Lower lobe of right lung (tissue), 2 donors: ENCODE measurements around the gene COG4. TPM values are rescaled to one million over a fixed set of nuclear protein-coding genes. Genes with fewer than 3 reads are reported as not detected.

Experiments used
- ATAC-seq, 2 donors: fragments of 200-7000 bp; cut with Tn5 transposase; one replicate each; pipeline ENCODE4 v1.9.1; 2020 to 2022; ENCODE audit warnings: mild to moderate bottlenecking in 2 of 2, moderate library complexity in 2 of 2
- DNase-seq: peaks from one replicate; pipeline ENCODE4 v3.0.0-alpha.2; 2020
- H3K27ac ChIP-seq: fragments of 200-600 bp; one replicate; pipeline ENCODE4 v1.8.0; 2022
- H3K27me3 ChIP-seq: fragments of 200-600 bp; one replicate; pipeline ENCODE4 v1.8.0; 2022; ENCODE audit warnings: low read depth
- H3K36me3 ChIP-seq: fragments of 200-600 bp; one replicate; pipeline ENCODE4 v1.8.0; 2022; ENCODE audit warnings: mild to moderate bottlenecking
- H3K4me1 ChIP-seq: fragments of 200-600 bp; one replicate; pipeline ENCODE4 v1.8.0; 2022
- H3K4me3 ChIP-seq: fragments of 200-600 bp; one replicate; pipeline ENCODE4 v1.8.0; 2022; ENCODE audit warnings: mild to moderate bottlenecking
- H3K9me3 ChIP-seq: fragments of 200-600 bp; one replicate; pipeline ENCODE4 v1.8.0; 2022
- intact Hi-C: fragments of 100-400 bp; cut with DNase I; formaldehyde crosslinking; loops from one replicate; pipeline ENCODE4 v1.11.0; 2022
- total RNA-seq: library from RNA; stranded (reverse); fragmentation: NEBNext Ultra II Directional; extraction: Animal tissue kit (Norgen Biotek cat#: 25700); gene quantifications from one replicate; pipeline ENCODE4 v1.2.1, GENCODE V29; 2021
- TF ChIP-seq, protein P1 (sequence below): fragments of 200-600 bp; IDR thresholded peaks from one replicate; pipeline ENCODE4 v1.8.0; 2022; ENCODE audit warnings: antibody characterized with exemption, mild to moderate bottlenecking
- donor health status: DM: no; HTN: yes; CAD: no; lungs with severe emphysema.

COG4 gene
- total RNA-seq, 1 donor from 2014 or later, result 62.0 TPM

DNA sequence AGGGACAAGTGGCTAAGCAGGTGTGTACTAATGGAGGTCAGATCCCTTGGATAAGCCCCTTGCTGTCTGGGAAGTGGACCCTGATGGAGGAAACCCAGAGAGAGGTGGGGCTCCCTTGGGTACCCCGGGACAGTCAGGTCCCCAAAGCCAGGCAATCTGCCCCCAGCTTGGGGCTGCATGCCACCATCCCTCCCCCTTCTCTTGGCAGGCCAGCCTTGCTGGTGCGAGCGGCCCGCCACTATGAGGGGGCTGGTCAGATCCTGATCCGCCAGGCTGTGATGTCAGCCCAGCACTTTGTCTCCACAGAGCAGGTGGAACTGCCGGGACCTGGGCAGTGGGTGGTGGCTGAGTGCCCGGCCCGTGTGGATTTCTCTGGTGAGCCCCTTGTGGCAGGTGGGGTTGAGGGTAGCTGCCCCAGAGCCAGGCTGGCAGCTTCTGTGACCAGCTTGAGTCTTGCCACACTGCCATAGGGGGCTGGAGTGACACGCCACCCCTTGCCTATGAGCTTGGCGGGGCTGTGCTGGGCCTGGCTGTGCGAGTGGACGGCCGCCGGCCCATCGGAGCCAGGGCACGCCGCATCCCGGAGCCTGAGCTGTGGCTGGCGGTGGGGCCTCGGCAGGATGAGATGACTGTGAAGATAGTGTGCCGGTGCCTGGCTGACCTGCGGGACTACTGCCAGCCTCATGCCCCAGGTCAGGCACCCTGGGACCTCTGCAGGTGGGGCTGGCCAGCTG is 48.9 kb downstream of the COG4 start:
- H3K36me3 ChIP-seq, result peaks cover 54% of the 10 kb centered on the region
- H3K27me3 ChIP-seq, result no peaks in the 10 kb centered on the region

DNA sequence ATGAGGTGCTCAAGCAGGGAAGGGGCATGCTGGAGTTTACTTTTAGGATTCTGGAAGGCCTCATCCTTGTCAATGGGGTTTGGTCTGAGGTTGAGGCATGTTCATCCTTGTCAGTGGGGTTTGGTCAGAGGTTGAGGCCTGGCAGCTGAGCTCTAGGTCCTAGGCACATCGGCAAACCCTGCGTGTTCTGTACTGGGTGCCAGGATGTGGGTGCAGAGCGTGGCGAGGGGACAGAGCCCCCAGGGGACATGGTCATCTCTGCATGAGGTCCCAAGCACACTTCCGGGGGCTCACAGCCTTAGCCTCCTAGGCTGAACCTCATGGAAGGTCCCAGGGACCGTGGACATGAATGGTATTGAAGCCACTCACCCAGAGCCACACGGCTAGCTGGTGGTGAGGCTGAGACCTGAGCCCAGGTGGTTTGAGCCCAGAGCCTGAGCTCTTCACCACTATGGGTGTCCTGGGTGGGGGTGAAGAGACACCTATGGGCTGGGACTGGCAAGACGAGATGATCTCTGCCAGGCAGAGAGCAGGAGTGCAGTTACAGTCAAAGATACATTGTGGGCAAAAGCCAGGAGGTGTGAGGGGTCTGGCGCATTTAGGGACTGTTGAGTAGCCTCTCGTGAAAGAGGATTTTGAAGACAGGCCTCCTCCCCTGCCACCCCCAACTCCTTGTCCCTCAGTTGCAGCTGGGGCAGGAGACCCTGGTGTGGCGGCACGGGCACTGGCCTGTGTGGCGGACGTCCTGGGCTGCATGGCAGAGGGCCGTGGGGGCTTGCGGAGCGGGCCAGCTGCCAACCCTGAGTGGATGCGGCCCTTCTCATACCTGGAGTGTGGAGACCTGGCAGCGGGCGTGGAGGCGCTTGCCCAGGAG is 49.7 kb downstream of the COG4 start:
- Histone ChIP-seq H3K27me3 (no peaks in the 10 kb centered on the region), H3K4me1 (peaks cover 12% of the 10 kb centered on the region), H3K27ac (no peak overlapping the region), H3K9me3 (no peaks in the 10 kb centered on the region), H3K4me3 (no peak overlapping the region), H3K36me3 (peaks cover 46% of the 10 kb centered on the region)
- DNase-seq, result no peak
- intact Hi-C loops, result no loop called here
- ATAC-seq, result no peak
- TF ChIP-seq, protein P1, sequence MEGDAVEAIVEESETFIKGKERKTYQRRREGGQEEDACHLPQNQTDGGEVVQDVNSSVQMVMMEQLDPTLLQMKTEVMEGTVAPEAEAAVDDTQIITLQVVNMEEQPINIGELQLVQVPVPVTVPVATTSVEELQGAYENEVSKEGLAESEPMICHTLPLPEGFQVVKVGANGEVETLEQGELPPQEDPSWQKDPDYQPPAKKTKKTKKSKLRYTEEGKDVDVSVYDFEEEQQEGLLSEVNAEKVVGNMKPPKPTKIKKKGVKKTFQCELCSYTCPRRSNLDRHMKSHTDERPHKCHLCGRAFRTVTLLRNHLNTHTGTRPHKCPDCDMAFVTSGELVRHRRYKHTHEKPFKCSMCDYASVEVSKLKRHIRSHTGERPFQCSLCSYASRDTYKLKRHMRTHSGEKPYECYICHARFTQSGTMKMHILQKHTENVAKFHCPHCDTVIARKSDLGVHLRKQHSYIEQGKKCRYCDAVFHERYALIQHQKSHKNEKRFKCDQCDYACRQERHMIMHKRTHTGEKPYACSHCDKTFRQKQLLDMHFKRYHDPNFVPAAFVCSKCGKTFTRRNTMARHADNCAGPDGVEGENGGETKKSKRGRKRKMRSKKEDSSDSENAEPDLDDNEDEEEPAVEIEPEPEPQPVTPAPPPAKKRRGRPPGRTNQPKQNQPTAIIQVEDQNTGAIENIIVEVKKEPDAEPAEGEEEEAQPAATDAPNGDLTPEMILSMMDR, result no peak

More for the DNA sequence above, 48.9 kb downstream of the COG4 start:
- Histone ChIP-seq H3K9me3 (no peaks in the 10 kb centered on the region), H3K4me1 (peaks cover 20% of the 10 kb centered on the region), H3K27ac (no peak overlapping the region), H3K4me3 (no peak overlapping the region)
- TF ChIP-seq, protein P1, result no peak
- intact Hi-C loops, result no loop called here
- DNase-seq (no peak), ATAC-seq (no peak)

DNA sequence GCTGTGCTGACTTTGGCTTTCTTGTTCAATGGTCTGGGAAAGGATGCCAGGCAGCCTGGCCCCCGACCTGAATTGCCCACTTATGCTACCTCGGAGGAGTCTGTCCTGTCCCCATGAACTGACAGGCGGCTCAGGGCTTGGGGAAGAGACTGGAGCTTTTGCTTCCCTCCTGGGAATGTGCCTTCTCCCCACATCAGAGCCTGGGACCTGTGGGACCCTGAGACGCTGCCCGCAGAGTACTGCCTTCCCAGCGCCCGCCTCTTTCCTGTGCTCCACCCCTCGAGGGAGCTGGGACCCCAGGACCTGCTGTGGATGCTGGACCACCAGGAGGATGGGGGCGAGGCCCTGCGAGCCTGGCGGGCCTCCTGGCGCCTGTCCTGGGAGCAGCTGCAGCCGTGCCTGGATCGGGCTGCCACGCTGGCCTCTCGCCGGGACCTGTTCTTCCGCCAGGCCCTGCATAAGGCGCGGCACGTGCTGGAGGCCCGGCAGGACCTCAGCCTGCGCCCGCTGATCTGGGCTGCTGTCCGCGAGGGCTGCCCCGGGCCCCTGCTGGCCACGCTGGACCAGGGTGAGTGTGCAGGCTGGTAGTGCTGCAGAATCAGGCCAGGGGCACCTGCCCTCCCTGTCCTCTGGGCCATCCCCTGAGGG is 50.4 kb downstream of the COG4 start:
- ATAC-seq (no peak), DNase-seq (no peak)
- H3K4me1 ChIP-seq, result peaks cover 9% of the 10 kb centered on the region
- H3K9me3 ChIP-seq, result no peaks in the 10 kb centered on the region
- intact Hi-C loops, result no loop called here
- no peak overlapping the region for H3K27ac ChIP-seq
- TF ChIP-seq, protein P1, result no peak
- no peak overlapping the region for H3K4me3 ChIP-seq
- no peaks in the 10 kb centered on the region for H3K27me3 ChIP-seq
- H3K36me3 ChIP-seq, result peaks cover 38% of the 10 kb centered on the region

DNA sequence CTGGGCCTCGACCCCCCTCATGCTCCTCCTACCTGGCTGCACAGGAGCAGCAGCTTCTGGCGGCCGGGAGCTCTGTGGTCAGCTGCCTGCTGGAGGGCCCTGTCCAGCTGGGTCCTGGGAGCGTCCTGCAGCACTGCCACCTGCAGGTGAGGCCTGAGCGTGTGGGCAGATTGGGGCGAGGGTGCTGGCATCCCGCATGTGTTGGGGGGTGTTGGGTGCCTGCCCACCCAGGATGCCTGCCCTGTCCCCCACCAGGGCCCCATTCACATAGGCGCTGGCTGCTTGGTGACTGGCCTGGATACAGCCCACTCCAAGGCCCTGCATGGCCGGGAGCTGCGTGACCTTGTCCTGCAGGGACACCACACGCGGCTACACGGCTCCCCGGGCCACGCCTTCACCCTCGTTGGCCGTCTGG is 52.4 kb downstream of the COG4 start:
- Histone ChIP-seq H3K27me3 (no peaks in the 10 kb centered on the region), H3K4me3 (no peak overlapping the region), H3K4me1 (no peaks in the 10 kb centered on the region), H3K36me3 (peaks cover 57% of the 10 kb centered on the region), H3K9me3 (no peaks in the 10 kb centered on the region), H3K27ac (no peak overlapping the region)
- peak; percentile 25 to 56 for ATAC-seq
- TF ChIP-seq, protein P1, result peak; percentile 28
- DNase-seq, result no peak
- intact Hi-C loops, result no loop called here

DNA sequence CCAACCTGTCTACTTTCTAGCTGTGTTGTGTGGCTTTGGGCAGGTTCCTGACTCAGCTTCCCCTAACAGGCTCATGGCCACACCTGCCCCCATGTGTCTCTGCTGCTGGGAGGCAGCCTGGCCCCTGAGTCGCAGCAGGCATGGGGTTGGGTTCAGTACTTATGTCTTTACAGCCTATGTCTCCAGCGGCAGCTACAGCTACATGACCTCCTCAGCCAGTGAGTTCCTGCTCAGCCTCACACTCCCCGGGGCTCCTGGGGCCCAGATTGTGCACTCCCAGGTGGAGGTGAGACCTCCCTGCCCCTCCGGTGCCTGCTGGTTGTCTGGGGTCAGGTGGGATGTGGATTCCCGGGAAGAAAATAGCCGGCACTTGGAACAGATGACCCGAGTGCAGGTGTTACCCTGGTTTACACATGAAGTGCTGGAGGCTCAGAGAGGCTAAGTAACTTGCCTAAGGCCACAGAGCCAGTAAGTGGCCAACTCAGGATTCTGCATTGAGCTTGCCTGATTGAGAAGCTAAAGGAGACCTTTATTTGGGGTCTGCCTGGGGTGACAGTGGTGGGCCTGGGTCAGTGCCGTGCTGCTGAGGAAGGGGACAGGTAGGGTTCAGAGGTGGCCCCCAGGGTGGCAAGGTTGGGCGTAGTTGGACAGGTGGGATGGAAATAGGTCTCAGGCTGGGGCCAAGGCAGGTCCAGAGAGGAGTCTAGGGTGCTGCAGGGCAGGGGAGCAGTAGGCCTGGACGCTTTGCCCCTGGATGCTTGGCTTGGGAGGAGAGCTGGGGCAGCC is 53.0 kb downstream of the COG4 start:
- peaks cover 59% of the 10 kb centered on the region for H3K36me3 ChIP-seq
- ATAC-seq, result no peak
- H3K27me3 ChIP-seq, result no peaks in the 10 kb centered on the region
- no peak overlapping the region for H3K4me3 ChIP-seq
- TF ChIP-seq, protein P1, result no peak
- DNase-seq, result no peak
- no peak overlapping the region for H3K27ac ChIP-seq
- intact Hi-C loops, result no loop called here
- H3K4me1 ChIP-seq, result no peaks in the 10 kb centered on the region
- H3K9me3 ChIP-seq, result no peaks in the 10 kb centered on the region
